GM18498 (cell line): ENCODE measurements around the gene C10orf67.
A peak's percentile ranks its signal among the peaks of the same experiment; 100 is the strongest.

Source experiments
- ATAC-seq: cut with Tn5 transposase; IDR thresholded peaks from one replicate; pipeline ENCODE4 v1.9.1; 2021; ENCODE audit warnings: mild to moderate bottlenecking, moderate library complexity; ENCODE audit not compliant: unreplicated experiment

The C10orf67 gene

GRCh38 chr10:23174074-23174976, 170.3 kb downstream of the C10orf67 start:
- no peak for ATAC-seq

GRCh38 chr10:23173214-23174073, 171.2 kb downstream of the C10orf67 start:
- ATAC-seq = no peak

- ATAC-seq = no peak
These were observed 172.0 kb downstream of the C10orf67 start for GRCh38 chr10:23172429-23173213.

- ATAC-seq = no peak
These were observed 173.2 kb downstream of the C10orf67 start for GRCh38 chr10:23171232-23171876.

- peak; percentile 85 for ATAC-seq
These were observed 186.2 kb downstream of the C10orf67 start for GRCh38 chr10:23158370-23158769.

- peak; percentile 70 for ATAC-seq
These were observed 186.8 kb downstream of the C10orf67 start for GRCh38 chr10:23157691-23158369.

- no peak for ATAC-seq
These were observed 187.3 kb downstream of the C10orf67 start for GRCh38 chr10:23157239-23157681.

- ATAC-seq = no peak
These were observed 188.0 kb downstream of the C10orf67 start for GRCh38 chr10:23156447-23157150.

GRCh38 chr10:23155169-23155568, 189.4 kb downstream of the C10orf67 start:
- no peak for ATAC-seq
